SH-SY5Y (cell line): ENCODE data around the gene RALY.

Experiments used
- GATA2 ChIP-seq: IDR thresholded peaks from 2 replicates; pipeline ENCODE4 v1.6.1; 2011; ENCODE audit warnings: mild to moderate bottlenecking, low read depth, low read length
- GATA3 ChIP-seq: IDR thresholded peaks from 2 replicates; pipeline ENCODE4 v1.6.1; 2011; ENCODE audit warnings: low read depth, mild to moderate bottlenecking, low read length, moderate library complexity

GRCh38 chr20:33994222-33994913, 657 bp downstream of the RALY start:
- TF ChIP-seq GATA3 (no peak), GATA2 (no peak)
